MM.1S (cell line): ENCODE data around the gene HIF1A.

Experiments used
- DNase-seq: peaks from one replicate; pipeline ENCODE4 v3.0.0-alpha.2; 2015
- H2AFZ ChIP-seq: fragments of 300-600 bp; sonication (generic); 2 replicates; pipeline ENCODE4 v1.6.0; 2016; ENCODE audit warnings: antibody characterized with exemption, low read length
- H3F3A ChIP-seq: fragments of 300-600 bp; sonication (generic); 2 replicates; pipeline ENCODE4 v1.6.1; 2016; ENCODE audit warnings: mild to moderate bottlenecking, antibody characterized with exemption, low read length, moderate library complexity, mixed read lengths; ENCODE audit not compliant: insufficient read depth
- H3K27ac ChIP-seq: fragments of 300-600 bp; sonication (generic); 2 replicates; pipeline ENCODE4 v1.5.1; 2016; ENCODE audit warnings: mild to moderate bottlenecking, low read length
- H3K27me3 ChIP-seq: fragments of 300-600 bp; sonication (generic); replicated peaks from 2 replicates; pipeline ENCODE4 v1.6.0; 2016; ENCODE audit warnings: low read length; ENCODE audit not compliant: insufficient read depth
- H3K36me3 ChIP-seq: fragments of 300-600 bp; sonication (generic); replicated peaks from 2 replicates; pipeline ENCODE4 v1.6.1; 2016; ENCODE audit warnings: mild to moderate bottlenecking, low read length, mixed read lengths; ENCODE audit not compliant: insufficient read depth
- H3K4me1 ChIP-seq: fragments of 300-600 bp; sonication (generic); 2 replicates; pipeline ENCODE4 v1.6.1; 2016; ENCODE audit warnings: low read length, mixed read lengths
- H3K4me2 ChIP-seq: fragments of 300-600 bp; sonication (generic); 2 replicates; pipeline ENCODE4 v1.6.0; 2016; ENCODE audit warnings: low read depth, low read length
- H3K4me3 ChIP-seq: fragments of 300-600 bp; sonication (generic); 2 replicates; pipeline ENCODE4 v1.5.1; 2016; ENCODE audit warnings: low read length, mixed read lengths
- H3K79me2 ChIP-seq: fragments of 300-600 bp; sonication (generic); 2 replicates; pipeline ENCODE4 v1.6.1; 2016; ENCODE audit warnings: mixed run types, low read length, mixed read lengths
- H3K9ac ChIP-seq: fragments of 300-600 bp; sonication (generic); 2 replicates; pipeline ENCODE4 v1.6.1; 2016; ENCODE audit warnings: low read length, mixed read lengths
- H3K9me2 ChIP-seq: fragments of 300-600 bp; sonication (generic); replicated peaks from 2 replicates; pipeline ENCODE4 v1.6.1; 2016; ENCODE audit warnings: mild to moderate bottlenecking, low read length, mixed read lengths; ENCODE audit not compliant: insufficient read depth
- H3K9me3 ChIP-seq: fragments of 300-600 bp; sonication (generic); replicated peaks from 2 replicates; pipeline ENCODE4 v1.6.1; 2016; ENCODE audit warnings: mild to moderate bottlenecking, low read length, mixed read lengths; ENCODE audit not compliant: insufficient read depth
- H4K20me1 ChIP-seq: fragments of 300-600 bp; sonication (generic); 2 replicates; pipeline ENCODE4 v1.6.1; 2016; ENCODE audit warnings: mild to moderate bottlenecking, low read length, moderate library complexity, mixed read lengths; ENCODE audit not compliant: insufficient read depth
- CTCF ChIP-seq: fragments of 300-600 bp; sonication (generic); IDR thresholded peaks from 2 replicates; pipeline ENCODE4 v1.5.1; 2016; ENCODE audit warnings: antibody characterized with exemption, low read length, mixed read lengths
- EZH2 ChIP-seq: fragments of 300-600 bp; sonication (generic); optimal IDR thresholded peaks from 2 replicates; pipeline ENCODE3; 2017; ENCODE audit warnings: low read depth, mild to moderate bottlenecking, antibody characterized with exemption, low read length, mixed read lengths
- EZH2phosphoT487 ChIP-seq: fragments of 300-600 bp; sonication (generic); IDR thresholded peaks from 2 replicates; pipeline ENCODE4 v1.6.1; 2018; ENCODE audit warnings: antibody characterized with exemption, low read length

Gene HIF1A

GRCh38 chr14:61718039-61718438 lies 22.7 kb downstream of the HIF1A start:
- TF ChIP-seq CTCF (no peak), EZH2phosphoT487 (no peak), EZH2 (no peak)
- Histone ChIP-seq H3K27ac (no peak overlapping the region), H3F3A (no peaks in the 10 kb centered on the region), H3K9me3 (no peaks in the 10 kb centered on the region), H3K36me3 (no peaks in the 10 kb centered on the region), H3K4me2 (no peak overlapping the region), H4K20me1 (peaks cover 12% of the 10 kb centered on the region; the same call in 1 of the 2 replicates), H2AFZ (no peak overlapping the region), H3K9ac (no peak overlapping the region), H3K79me2 (peaks cover 78% of the 10 kb centered on the region), H3K27me3 (no peaks in the 10 kb centered on the region), H3K9me2 (no peaks in the 10 kb centered on the region), H3K4me3 (no peak overlapping the region), H3K4me1 (no peaks in the 10 kb centered on the region)
- DNase-seq: no peak

GRCh38 chr14:61719344-61720293 lies 24.3 kb downstream of the HIF1A start:
- TF ChIP-seq EZH2: no peak
- no peak for TF ChIP-seq EZH2phosphoT487
- TF ChIP-seq CTCF: no peak
- Histone ChIP-seq H3K4me3 (no peak overlapping the region), H3K4me1 (no peaks in the 10 kb centered on the region), H3K27me3 (no peaks in the 10 kb centered on the region), H3K9me2 (no peaks in the 10 kb centered on the region), H3F3A (no peaks in the 10 kb centered on the region), H3K9ac (no peak overlapping the region), H3K36me3 (no peaks in the 10 kb centered on the region), H3K9me3 (no peaks in the 10 kb centered on the region), H4K20me1 (peaks cover 12% of the 10 kb centered on the region; the same call in 1 of the 2 replicates), H3K4me2 (no peak overlapping the region), H3K79me2 (peaks cover 66% of the 10 kb centered on the region), H2AFZ (no peak overlapping the region), H3K27ac (no peak overlapping the region)
- no peak for DNase-seq

GRCh38 chr14:61720294-61720661 lies 25.0 kb downstream of the HIF1A start:
- H3K9ac ChIP-seq: no peak overlapping the region
- DNase-seq: no peak
- peaks cover 59% of the 10 kb centered on the region for H3K79me2 ChIP-seq
- H3K4me2 ChIP-seq: no peak overlapping the region
- no peaks in the 10 kb centered on the region for H3F3A ChIP-seq
- H3K27me3 ChIP-seq: no peaks in the 10 kb centered on the region
- H3K36me3 ChIP-seq: no peaks in the 10 kb centered on the region
- no peak overlapping the region for H3K27ac ChIP-seq
- H3K4me1 ChIP-seq: no peaks in the 10 kb centered on the region
- H3K9me2 ChIP-seq: no peaks in the 10 kb centered on the region
- no peak for TF ChIP-seq CTCF
- no peak for TF ChIP-seq EZH2phosphoT487
- no peak for TF ChIP-seq EZH2
- no peak overlapping the region for H2AFZ ChIP-seq
- H4K20me1 ChIP-seq: peaks cover 12% of the 10 kb centered on the region; the same call in 1 of the 2 replicates
- no peaks in the 10 kb centered on the region for H3K9me3 ChIP-seq
- no peak overlapping the region for H3K4me3 ChIP-seq
